GM21390 (cell line): ENCODE data around the gene NFIA.
"Not testable (repeated sequence)": the region's sequence is repeated elsewhere in the genome, so short reads cannot be mapped to it uniquely, and the experiment has no call there.

Experiments used
- ATAC-seq: cut with Tn5 transposase; IDR thresholded peaks from one replicate; pipeline ENCODE4 v1.9.1; 2021; ENCODE audit not compliant: unreplicated experiment

The NFIA gene

DNA sequence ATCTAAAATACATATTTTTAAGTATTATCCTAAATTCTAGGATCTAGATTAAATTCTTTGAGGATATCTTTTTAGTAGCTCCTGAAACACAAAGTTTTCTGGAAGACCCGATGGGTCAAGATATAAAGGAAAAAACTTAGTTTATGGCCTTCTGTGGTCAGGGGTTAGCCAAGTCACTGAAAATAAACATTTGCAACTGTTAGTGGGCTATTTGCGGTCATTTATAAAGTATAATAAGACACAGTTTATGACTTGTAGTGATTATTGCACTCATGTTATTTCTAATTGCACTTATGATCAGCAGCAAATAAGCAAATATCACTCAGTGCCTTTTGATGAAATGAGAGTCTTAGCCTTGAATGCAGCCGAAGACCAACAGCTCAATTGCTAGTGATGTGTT, 183.3 kb downstream of the NFIA start:
- ATAC-seq = no peak

DNA sequence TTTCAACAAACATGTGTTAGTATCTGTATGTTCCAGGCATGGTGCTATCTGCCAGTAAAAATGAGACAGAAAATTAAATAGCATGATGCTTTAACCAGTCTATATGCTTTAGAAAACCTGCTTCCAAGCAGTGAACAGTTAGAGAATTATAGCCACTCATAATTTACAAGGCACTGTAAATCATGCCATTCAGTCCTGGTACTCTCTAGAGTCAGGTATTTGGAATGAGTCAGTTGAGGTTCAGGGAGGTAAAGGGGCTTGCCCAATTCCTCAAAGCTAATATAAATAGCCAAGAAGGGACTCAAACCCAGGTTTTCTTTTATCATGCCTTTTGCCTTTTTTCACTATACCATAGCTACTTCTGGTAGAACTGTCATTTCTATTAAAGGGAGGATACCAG, 184.4 kb downstream of the NFIA start:
- no peak for ATAC-seq

DNA sequence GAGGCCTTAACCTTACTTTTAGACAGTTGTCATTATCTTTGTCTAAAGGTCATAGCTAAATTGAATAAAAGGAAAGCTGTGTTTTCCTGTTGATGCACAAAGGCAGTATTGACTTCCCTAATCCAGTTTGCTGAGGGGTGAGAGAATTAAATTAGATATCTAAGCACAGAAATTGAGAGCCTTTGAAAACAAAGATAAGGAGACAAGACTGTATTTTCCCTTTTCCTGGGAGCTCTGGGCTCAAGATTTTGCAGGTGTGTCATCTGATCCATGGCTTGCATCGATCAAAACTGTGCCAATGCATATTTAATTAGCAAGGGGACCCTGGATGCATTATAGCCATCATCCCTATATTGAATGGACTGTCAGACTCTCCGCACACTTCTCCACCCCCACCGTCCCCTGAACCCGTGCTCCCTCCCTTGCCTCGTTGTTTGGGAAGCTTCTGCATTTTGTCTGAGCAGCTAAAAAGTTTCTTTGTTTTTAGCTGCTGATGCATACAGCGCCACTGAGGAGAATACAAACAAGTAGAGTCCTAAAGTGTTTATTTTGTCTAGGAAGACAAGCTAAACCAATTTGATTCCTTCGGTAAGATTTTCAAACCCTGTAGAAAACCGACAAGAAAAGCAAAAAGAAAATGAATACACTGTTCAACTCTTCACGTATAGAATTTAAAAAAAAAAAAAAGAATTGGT, 186.3 kb downstream of the NFIA start:
- ATAC-seq = no peak

DNA sequence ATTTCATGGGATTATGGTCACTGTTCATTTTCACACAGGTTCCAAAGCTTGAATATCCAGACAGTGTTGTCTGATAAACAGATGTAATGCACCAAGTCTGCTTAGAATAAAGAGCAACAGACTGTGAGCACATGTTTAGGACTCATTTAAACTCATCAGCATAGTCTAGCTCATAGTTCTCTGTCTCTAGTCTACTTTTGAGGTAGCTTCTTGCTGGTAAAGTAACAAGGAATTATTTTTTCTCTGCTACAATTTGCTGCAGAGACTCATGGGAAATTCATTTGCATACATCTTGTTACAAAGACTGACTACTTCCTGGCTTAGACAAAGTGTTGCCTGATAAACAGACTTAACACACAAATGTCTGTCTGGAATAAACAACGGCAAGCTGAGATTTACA, 187.2 kb downstream of the NFIA start:
- no peak for ATAC-seq

DNA sequence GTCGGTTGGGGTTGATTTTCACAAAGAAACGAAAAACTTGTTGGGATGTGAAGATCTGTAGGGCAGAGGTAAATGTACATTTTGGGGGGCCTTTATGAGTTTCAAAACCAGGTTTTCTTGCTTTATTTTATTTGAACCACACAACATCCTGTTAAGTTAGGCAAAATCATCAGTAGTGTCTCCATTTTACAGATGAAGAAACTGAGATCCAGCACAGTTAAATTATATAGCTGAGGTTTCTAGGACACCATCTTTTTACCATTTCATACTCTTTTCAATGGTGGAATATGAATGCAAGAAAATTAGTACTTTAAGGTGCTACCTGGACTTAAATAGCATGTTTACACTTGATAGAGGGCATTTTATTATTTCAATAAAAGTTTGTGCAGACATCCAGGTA, 187.7 kb downstream of the NFIA start:
- ATAC-seq = no peak

DNA sequence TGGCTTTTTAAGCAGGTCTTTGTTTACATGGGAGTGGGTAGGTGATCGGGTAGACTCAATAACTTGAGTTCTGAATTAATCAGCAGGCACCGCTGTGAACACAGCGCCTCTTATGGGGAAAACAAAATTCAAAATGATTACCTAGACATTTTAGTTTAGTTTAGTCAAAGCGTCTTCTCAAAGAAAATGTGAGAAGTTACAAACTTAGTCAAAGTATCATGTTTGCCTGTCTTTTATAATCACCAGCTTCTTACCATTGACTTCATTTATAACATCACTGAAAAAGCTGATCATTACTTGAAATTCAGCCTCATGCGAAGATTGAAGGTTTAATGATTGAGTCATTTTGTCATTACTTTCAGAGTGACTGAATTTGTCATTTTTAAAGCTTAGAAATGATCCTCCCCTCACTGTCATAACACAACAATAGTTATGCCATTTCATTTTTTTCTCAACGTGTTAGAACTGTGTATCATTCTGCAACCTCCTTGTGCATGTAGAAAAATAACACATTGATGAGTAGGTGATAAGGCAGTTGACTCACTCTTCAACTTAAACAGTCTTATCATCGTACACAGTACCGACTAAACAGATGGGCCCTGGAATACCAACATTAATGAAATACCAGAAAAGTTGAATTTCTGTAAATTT, 188.5 kb downstream of the NFIA start:
- ATAC-seq = no peak

DNA sequence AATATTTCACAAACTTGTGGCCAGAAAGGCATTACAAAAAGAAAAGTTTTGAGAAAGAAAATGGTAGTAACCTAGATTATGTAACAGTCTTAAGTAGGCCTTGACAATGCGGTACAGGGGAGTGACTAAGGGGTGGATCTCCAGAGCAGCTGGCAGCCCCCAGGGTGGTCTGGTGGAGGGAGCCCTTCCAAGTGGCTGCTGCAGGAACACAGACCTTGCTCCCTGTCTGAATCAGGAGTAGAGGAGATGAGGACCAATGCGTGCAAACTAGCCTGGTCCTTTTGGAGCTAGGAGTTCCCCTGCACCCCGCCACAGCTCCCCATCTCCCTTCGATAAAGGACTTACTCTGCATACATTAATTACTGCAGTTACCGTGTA, 189.0 kb downstream of the NFIA start:
- no peak for ATAC-seq

DNA sequence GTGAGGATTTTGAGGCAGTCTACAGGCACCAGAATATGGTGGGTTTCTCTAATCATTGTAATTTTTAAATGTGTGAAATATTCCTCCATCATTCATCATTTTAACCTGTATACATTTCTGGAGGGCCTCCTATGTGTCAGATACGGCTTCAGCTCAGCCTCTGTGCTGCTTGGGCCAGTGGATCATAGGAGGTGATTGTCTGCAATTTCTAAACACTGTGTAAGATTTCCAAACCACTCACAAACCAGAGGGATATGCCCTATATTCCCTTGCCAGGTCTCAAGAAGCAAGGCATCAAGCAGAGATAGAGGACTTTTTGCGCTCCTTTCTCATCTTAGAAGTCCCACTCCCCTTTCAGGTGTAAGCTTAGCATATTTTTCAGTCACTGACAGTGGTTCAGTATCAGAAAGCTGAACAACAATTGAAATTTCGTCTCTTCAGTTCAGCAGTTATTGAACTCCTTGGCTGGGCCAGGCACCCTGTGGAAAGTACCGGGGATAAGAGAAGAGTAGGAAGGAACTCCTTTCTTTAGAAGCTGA, 190.9 kb downstream of the NFIA start:
- ATAC-seq = no peak

DNA sequence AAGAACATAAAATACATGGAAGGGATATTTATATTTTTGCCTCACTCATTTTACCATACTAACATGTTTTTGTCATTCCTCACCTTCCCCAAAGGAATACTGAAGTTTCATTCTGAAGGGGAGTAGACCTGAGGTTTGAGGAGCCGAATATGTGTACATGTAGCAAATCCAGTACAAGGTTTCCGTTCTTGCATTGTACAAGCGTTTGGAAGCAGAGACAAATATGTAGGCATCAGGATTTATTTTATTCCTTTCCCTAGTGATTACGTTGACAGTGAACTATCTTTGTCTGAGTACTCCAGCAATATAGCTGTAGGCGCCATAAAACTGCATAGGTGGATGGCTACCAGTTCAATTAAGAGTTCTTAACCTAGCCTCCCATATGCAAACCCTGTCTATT, 191.5 kb downstream of the NFIA start:
- ATAC-seq = no peak

DNA sequence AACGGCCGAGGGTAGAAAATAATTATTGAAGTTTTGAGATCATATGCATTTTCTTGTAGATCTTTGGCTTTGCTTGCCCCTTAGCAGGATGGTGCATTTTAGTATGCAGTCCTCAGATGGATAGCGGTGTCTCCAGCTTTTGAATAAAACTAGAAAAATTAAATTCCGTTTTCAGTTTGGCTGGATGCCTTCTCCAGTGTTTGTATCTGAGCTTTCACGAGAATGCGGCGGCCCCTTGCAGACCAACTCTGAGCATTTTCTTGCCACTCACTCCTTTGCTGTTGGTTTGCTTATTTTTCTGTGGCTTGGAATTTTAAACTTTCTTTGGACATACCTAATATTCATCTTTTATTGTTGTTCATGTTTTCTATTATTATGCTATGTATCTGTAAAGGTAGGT, 192.6 kb downstream of the NFIA start:
- ATAC-seq = no peak

DNA sequence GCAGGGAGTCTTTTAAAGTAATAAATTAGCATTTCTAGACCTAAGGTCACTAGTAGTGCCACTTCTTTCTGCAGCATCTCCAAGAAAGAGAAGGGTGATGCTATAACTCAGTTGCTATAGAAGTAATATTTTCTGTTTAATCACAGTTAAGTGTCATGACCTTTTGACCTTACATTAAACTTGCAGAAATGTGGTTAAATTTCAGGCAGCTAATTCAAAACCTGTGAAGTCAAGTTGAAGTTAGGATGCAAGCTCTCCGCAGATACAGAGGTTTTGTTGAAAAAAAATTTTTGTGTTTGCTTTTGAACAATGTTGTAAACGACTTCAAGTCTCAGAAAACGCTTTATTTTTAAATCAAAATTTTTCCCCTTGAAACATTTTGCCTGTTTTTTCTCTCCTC, 193.9 kb downstream of the NFIA start:
- no peak for ATAC-seq

DNA sequence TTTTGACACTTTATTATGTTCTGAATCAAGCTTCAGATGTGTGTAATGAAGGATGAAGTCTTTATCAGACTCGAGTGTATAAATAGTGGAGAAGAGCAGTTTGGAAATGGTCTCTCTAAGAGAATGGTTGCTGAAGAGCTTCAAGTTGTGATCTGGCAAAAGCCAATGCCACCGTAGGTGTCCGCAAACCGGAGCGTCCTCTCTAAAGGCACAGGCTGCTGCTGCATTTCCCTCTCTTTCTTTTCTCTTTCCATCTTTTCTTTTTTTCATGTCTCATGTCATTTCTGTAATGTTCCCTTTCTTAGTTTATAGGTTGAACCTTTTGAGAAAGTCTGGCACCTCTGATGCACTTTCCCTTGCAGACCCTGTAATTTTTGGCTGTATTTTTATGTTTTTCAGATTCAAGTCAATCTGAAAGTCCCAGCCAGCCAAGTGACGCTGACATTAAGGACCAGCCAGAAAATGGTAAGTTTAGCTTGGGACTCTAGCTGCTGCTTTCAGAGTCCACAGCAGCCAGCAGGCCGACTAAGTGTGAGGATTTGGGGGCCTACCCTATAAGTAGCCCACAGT, 194.8 kb downstream of the NFIA start:
- no peak for ATAC-seq

DNA sequence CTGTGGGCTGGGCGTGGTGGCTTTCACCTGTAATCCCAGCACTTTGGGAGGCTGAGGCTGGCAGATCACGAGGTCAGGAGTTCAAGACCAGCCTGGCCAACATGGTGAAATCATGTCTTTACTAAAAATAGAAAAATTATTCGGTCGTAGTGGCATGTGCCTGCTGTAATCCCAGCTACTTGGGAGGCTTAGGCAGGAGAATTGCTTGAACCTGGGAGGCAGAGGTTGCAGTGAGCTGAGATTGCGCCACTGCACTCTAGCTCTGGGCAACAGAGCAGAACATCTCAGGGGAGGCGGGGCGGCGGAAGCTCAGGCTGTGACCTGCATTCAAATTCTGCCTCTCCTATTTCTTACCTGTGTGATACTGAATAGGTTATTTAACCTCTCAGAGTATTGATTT, 196.1 kb downstream of the NFIA start:
- ATAC-seq = not testable (repeated sequence)

DNA sequence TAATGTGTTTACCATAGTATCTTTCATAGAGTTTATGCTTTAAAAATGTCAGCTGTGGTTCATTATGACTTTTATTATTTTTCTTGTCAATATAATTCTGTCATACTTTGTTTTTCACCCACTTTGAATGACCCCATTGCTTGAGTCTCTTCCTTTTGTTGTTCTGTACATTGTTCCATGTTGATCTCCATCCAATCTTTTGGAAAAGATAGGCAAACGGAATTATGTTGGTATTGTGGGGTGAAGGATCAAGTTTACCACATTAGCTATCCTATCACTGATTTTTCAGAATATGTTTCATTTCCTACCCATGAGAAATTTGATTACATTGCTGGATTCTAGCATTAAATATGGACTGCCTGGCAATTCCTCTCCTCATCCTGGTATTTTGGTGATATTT, 196.6 kb downstream of the NFIA start:
- no peak for ATAC-seq

DNA sequence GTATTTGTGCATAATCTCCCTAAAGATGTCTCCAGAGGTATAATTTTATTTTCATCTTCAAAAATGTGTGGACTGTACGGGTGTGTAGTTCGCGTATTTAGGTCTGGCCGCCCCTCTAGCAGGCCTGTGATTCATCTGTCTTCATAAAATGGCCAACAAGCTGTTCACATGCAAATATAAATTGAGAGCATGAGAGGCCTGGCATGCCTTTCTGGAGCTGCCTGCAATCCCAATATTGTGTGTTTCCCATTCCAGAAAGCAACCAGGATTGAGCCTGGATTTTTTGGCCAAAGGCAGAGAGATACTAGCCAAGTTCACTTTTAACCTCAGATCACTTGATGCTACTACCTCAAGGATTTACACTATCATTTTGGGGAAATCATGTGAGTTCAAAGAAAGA, 197.2 kb downstream of the NFIA start:
- ATAC-seq = no peak

DNA sequence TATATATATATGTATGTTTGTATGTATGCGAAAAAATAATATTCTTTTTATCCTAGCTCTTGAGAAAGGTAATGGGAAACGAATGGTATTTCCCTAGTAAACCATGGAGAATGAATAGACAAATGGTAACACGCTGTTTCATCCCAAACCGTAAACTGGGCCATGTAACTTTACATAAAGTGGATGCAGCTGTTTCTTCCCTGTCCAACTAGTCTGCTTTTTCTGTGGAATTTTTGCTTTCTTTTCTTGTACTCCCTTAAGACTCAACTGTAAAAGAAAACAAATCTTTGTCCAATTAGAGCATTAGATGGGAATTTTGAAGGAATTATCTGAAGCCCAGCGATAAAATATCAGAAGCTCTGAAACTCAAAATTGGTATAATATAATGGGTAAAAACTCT, 198.1 kb downstream of the NFIA start:
- no peak for ATAC-seq

DNA sequence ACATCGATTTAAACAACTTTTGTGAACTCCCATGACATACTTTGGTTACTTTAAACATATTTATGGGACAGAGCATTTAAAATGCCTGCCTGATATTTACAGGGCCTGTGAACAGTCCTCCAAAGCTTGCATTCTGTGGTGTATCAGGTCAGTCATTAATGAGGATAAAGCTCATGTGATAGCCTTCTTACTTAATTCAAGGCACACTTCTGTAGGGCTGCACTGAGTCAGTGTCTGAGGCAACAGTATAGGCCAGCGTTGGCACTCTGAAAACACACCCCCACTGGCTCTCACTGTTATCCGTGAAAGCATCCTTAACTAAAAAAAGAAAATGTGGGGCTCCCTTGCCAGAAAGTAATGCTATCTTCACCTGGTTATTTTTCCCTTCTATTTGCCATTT, 200.0 kb downstream of the NFIA start:
- no peak for ATAC-seq

DNA sequence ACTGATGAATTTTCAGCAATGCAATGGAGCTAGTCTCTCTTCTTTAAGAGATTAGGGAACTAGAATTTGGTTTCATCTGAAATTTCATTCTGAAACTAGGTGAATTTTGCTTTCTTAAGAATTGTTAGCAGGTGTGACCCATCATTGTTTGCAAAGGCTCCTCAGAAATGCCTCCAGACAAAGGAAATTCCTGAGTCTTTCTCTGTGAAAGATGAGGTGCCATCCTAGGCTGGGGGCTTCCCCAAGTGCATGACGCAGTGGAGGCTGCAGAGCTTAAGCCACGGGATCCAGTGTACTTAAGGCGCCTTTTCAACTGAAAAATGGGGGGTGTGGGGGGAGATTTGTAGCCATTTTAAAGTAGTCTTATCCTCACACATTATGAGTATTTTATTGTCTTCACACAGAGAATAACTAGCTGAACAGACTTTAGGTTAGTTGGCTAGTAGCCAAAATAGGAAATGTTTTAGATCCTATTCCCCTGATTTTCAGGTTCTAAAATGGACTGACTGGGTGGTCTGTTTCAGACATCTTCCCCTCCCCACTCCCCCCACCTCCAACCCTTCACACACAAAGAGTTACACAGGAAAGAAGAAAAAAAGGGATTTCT, 202.0 kb downstream of the NFIA start:
- ATAC-seq = no peak

DNA sequence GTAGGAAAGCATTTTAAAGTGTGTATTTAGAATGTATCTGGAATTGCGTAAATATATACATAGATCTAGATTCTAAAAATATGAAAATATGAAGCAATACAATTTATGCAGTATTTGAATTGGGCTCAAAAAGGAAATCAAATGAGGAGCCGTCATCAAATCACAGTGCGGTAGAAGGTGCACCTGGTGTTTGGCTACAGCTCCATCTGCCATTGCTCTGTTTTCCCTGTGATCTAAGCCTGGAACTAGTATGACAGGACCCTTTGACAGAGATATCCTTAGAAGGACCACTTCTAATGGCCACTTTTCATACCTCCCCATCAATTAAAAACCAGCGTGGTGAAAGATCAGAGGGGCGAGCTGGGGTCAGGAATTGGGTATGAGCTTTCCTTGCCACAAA, 202.6 kb downstream of the NFIA start:
- ATAC-seq = no peak

DNA sequence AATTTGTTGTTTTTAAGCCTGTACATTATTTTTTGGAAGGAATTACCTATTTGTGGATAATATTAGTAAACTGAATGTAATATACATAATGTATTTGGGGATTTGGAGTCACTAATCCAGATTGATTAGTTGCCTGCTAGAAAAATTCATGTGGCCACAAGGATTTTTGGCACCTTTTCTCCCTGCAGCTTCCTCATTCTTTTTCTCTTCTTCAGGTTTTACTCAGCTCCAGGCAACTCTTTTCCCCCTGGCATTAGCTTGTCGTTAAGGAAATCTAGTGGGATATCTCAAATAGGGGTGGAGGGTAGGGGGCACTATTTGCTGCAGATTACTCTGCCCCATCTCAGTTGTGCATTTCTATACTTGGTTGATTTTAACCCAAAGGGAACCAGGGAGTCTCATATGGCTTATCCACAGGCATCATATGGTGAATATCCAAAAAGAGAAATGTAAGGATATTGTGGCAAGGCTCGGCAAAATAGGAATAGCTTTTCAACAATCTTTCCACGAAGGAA, 203.1 kb downstream of the NFIA start:
- ATAC-seq = no peak

DNA sequence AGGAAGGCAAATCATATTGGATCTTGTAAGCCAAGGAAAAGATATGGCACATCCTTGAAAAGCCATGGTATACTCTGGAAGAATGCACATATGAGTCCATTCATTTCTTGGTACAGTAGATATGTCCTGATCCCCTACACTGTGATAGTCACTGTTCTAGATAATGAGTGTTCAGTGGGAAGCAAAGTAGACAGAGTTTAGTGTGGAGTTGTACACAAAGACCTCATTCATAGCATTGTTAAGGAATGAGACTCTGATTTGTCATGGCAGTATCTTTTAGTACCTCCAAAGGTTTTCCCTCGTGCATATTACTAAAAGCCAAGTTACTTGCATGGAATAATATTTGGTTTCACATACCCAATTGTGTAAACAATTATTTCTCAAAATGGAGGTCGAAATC, 204.7 kb downstream of the NFIA start:
- ATAC-seq = no peak

DNA sequence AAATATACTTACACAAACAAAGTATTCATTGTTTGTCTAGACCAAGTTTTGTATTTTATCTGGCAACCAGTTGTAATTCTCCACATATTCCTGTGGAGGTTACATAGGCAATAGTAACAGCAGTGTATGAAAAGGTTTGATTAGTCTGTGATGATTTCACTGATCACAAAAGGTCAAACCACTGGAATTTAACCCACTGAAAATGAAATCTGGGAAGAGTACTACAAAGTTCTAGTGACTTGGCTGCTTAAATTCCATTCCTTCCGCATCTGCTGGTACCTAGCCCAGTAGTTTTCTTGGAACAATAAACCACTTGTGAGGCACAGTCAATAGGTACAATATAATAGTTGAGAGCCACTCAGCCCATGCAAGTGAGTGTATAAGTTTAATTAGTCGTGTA, 205.4 kb downstream of the NFIA start:
- no peak for ATAC-seq
